GM12892 (cell line): ENCODE results near the gene PGAM1. TPM values are rescaled to one million over a fixed set of nuclear protein-coding genes. Genes with fewer than 3 reads are reported as not detected.

Source experiments
- DNase-seq: peaks from one replicate; pipeline ENCODE4 v3.0.0; 2011; ENCODE audit not compliant: insufficient read length
- FAIRE-seq: peaks from 2 replicates; lab custom pipeline; 2011; peaks lifted over from hg19 to GRCh38; lab: Jason Lieb, UNC
- POLR2A ChIP-seq: IDR thresholded peaks from 2 replicates; pipeline ENCODE4 v1.6.1; 2011; ENCODE audit warnings: low read depth, low read length, control low read depth
- POLR2AphosphoS5 ChIP-seq: IDR thresholded peaks from 2 replicates; pipeline ENCODE4 v1.6.1; 2011; ENCODE audit warnings: low read depth, low read length, control low read depth
- TAF1 ChIP-seq: IDR thresholded peaks from 2 replicates; pipeline ENCODE4 v1.6.1; 2011; ENCODE audit warnings: low read depth, mild to moderate bottlenecking, control low read depth, low read length, borderline replicate concordance
- polyA plus RNA-seq: library from polyadenylated mRNA; unstranded; fragments of >200 nt; gene quantifications from one replicate; pipeline ENCODE4 v1.2.1, GENCODE V29; 2012; ENCODE audit warnings: missing spikeins, inconsistent platforms; ENCODE audit not compliant: missing spikeins

PGAM1 gene
- polyA plus RNA-seq, result 1,051 TPM

DNA sequence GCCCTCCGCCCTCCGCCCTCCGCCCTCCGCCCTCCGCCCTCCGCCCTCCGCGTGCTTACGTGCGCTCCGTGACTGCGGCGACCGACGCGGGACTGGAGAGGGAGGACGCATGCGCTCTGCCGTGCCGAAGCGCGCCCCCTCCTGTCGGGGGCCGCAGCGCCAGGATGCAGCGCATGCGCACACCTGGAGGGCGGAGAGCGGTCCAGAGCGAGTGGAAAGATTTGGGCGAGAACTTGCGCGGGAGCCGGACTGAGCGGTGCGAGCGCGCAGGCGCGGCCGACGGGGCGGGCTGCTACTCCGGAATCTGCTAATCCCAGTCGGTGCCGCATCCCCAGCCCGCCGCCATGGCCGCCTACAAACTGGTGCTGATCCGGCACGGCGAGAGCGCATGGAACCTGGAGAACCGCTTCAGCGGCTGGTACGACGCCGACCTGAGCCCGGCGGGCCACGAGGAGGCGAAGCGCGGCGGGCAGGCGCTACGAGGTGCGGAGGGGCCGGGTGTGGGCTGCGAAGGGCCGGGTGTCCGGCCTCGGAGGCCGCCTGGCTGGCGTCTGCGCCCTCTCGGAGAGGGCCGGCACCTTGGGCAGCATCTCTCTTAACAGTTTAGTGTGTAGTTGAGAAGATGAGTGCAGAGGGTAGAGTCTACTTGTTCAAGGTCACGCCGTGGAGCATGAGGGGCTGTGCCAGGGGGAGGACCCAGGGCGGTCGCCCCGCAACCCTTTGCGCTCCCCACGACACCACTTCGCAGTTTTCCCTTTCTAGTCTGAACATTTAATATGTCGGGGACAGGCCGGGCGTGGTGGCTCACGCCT lies at the start of gene PGAM1:
PGAM1 (plus strand) TSS at position 228 of the 812 bp plus-strand sequence; CDS start at position 345, 117 bp downstream.
- peak; percentile 59 for TF ChIP-seq TAF1
- peak; percentile 68; the same call in 1 of the 2 replicates for TF ChIP-seq POLR2A
- peak; percentile 36 for TF ChIP-seq POLR2AphosphoS5
- FAIRE-seq, result peak; percentile 96
- peak; percentile 98 for DNase-seq

DNA sequence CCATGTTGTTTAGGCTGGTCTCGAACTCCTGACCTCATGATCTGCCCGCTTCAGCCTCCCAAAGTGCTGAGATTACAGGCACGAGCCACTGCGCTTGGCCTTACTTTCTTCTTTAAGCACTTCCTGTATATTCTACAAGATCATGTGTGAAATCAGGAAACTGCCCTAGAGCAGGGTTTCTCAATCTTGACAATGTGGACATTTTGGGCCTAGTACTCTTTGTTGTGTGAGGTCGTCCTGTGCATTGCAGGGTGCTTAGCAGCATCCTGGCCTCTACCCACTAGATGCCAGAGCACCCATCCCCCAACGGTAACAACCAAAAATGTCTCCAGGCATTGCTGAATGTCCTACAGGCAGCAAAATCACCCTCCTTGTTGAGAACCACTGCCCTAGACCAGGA lies 49.6 kb upstream of the PGAM1 start:
- FAIRE-seq, result no peak
- TF ChIP-seq TAF1 (no peak), POLR2AphosphoS5 (no peak), POLR2A (no peak)
- no peak for DNase-seq

DNA sequence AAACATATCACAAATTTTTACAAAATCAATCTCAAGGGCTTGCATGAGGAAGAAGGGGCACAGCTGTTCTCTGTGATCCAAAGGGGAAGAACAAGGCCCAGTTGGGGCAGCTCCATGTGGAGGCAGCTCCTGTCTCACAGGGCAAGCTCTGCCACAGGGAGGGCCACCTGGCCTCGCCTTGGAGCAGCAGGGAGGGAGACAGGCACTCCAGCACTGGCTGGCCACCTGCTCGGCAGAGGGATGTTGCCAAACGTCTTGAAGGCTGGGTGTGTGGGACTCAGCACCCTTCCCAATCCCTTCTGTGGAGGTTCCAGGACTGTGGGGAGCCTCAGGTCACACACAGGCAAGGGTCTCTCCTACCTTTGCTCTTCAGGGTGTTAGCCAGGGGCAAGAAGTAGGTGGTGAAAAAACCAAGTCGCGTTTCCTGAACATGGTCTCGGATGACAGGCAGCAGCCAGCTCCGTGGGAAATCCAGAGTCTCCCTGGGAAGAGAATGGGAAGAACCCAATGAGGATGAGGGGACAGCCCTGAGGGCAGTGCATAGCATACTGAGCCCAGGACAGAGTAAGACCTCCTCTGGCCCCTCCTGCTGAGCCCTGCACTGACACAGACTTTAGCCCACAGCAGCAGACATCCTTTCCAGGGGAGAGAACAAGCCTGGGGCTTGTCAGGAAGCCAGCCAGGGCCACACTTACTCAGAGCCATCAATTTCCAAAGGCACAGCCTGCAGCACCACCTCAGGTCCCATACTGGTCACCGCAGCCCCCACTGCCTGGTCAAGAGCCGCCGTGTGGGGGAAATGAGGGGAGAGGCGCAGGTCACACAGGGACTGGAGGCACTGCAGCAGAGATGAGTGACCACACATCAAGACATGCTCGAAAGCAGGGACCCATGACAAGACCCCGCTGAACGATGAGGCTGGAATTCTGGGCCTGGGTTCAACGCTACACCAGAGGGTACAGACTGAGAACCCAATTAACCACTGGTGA lies 46.8 kb upstream of the PGAM1 start:
- no peak for FAIRE-seq
- DNase-seq, result no peak
- TF ChIP-seq POLR2A (no peak), TAF1 (no peak), POLR2AphosphoS5 (no peak)

DNA sequence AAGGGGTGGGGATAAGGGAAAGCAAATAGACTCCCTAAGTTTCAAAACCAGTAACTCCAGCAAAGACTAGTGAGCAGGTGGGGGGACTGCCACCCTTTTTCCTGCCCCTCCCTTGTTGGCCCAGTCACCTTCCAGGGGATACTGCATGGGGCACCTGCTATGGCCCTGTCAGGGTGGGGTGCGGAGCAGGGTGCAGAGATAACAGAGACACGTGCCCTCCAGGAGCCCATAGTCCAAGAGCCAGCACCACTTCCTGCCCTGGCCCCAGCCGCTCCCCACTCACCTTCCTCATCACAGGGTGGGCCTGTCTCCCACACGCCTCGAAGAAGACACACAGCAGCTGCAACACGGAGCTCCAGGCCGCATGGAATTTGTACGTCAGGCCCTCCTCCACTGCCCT lies 45.5 kb upstream of the PGAM1 start:
- no peak for TF ChIP-seq POLR2A
- TF ChIP-seq POLR2AphosphoS5, result no peak
- no peak for TF ChIP-seq TAF1
- FAIRE-seq, result no peak
- no peak for DNase-seq

DNA sequence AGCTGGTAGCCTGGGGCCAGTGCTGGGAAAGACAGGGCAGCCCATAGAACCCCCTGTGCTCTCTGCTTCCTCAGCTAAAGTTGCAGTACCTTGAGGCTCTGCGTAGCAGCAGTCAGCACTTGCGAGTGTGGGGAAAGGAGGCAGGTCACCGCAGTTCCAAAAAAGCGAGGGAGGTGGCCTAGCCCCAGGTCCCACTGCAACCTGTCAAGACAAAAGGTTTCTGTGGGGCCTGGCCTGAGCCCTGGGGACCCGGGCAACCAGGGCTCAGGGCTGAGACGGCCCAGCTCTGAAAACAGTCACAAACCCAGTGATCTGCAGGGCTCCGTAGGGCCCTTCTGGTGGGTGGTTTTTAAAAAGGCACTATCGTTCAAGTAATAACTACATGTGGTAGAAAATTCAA lies 44.4 kb upstream of the PGAM1 start:
- FAIRE-seq, result no peak

DNA sequence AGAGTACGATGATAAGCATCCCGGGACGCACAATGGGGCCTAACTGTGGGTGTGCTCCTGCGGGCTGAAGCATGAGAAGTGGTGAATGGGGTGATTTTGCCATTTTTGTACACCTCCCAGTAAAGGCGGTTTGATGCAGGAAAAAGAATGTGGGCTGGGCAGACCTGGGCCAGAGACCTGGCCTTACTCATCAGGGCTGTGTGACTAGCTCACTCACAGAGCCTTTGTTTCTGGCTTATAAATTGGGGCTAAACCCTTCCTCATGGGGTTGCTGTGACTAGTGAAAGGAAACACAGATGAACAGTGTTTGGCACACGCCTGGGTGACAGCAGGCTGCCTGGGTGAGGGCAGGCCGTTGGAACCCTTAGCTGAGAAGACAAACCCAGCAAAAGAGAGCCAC lies 42.8 kb upstream of the PGAM1 start:
- FAIRE-seq (no peak), DNase-seq (no peak)
- TF ChIP-seq POLR2AphosphoS5 (no peak), POLR2A (no peak), TAF1 (no peak)

More for the DNA sequence above, 44.4 kb upstream of the PGAM1 start:
- TF ChIP-seq TAF1, result no peak
- TF ChIP-seq POLR2AphosphoS5, result no peak
- no peak for TF ChIP-seq POLR2A
- no peak for DNase-seq

DNA sequence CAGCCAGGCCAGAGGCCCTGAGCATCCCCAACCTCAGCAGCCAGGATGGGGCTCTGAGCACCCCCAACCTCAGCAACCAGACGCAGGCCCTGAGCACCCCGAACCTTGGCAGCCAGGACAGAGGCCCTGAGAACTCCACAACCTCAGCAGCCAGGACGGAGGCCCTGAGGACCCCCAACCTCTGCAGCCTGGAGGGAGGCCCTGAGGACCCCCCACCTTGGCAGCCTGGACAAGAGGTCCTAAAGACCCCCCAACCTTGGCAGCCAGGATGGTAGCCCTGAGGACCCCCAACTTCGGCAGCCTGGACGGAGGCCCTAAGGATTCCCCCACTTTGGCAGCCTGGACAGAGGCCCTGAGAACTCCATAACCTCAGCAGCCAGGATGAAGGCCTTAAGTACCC lies 41.8 kb upstream of the PGAM1 start:
- TF ChIP-seq POLR2A (no peak), TAF1 (no peak), POLR2AphosphoS5 (no peak)
- FAIRE-seq, result no peak

DNA sequence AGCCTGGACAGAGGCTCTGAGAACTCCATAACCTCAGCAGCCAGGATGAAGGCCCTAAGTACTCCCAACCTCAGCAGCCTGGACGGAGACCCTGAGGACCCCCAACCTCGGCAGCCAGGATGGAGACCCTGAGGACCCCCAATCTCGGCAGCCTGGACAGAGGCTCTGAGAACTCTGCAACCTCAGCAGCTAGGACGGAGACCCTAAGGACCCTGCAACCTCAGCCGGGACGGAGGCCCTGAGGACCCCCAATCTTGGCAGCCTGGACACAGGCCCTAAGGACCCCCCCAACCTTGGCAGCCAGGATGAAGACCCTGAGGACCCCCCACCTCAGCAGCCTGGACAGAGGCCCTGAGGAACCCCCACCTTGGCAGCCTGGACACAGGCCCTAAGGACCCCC lies 41.4 kb upstream of the PGAM1 start:
- FAIRE-seq (no peak), DNase-seq (no peak)
- TF ChIP-seq POLR2AphosphoS5 (no peak), POLR2A (no peak), TAF1 (no peak)

More for the DNA sequence above, 41.8 kb upstream of the PGAM1 start:
- no peak for DNase-seq

DNA sequence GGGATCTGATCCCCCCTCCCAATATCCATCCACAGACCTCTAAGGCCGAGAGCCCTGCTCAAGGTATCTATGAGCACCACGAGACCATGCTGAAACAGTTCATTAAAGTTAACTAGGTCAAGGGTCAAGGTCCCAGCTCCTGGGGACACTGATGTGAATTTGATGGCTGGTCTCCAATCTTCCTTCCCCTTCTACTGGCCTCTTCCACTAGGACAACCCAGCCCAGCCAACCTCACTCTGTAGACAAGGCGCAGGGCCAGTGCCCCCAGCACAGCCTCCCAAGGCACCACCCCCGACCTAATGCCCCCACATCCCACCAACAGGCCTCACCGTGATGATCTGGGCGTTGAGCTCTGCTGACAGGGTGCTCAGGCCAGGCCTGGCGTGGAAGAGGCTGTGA lies 40.4 kb upstream of the PGAM1 start:
- FAIRE-seq, result no peak
- TF ChIP-seq POLR2AphosphoS5 (no peak), POLR2A (no peak)
- no peak for DNase-seq

DNA sequence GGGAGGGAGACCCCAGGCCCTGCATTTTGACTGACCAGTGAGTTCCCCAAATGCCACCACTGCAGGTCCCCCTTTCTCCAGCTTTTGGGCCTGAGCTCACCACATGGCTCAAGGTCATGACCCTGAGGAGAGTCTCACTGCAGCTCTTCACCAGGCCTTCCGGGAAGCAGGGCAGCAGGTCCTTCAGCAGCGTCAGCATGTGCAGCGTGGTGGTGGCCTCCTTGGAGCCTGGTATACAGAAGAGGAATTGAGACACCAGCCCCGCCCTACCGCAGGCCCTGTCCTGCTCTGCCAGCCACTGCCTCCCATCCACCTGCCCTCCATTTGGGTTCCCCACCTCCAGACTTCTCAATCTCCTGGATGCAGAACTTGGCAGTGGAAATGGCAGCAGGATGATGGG lies 37.8 kb upstream of the PGAM1 start:
- DNase-seq (no peak), FAIRE-seq (no peak)
- TF ChIP-seq POLR2AphosphoS5 (no peak), TAF1 (no peak), POLR2A (no peak)

DNA sequence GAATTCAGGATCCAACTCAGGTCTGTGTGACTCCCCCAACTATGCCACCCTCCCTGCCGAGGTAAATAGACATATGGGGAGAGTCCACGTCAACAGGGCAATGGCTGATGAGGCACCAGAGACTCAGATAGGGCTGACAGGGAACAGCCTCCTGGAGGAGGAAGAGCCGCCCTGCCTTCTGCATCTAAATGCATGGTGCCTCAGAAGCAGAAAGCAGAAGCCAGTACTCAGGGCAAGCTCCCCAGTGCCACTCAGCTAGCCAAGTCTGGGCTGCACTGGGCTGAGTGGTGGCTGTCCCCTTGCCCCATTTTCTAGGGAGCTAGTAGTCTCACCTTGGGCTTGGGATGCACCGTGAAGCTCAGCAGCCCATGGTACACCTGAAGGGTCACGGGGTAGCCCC lies 35.9 kb upstream of the PGAM1 start:
- TF ChIP-seq POLR2AphosphoS5, result no peak
- no peak for TF ChIP-seq TAF1
- no peak for TF ChIP-seq POLR2A
- FAIRE-seq (no peak), DNase-seq (no peak)

DNA sequence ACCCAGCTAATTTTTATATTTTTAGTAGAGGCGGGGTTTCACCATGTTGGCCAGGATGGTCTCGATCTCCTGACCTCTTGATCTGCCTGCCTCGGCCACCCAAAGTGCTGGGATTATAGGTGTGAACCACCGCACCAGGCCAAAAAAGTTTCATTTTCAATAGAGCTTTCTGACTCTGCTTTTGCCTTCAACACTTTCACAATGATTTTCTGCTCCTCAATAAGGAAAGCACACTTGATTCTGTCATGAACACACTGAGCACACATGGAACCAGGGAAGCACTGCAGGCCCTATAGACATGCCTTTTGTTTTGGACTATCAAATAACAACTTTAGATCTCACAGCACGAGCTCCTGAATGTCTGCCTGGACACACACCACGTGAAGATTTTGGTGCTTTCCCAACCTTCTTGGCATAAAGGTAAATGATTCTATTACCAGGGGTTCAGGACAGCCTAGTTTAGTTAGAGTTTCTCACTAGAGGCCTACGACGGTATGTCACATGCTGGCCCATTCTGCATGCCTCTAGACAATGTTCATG lies 32.9 kb upstream of the PGAM1 start:
- TF ChIP-seq TAF1 (no peak), POLR2AphosphoS5 (no peak), POLR2A (no peak)
- FAIRE-seq (no peak), DNase-seq (no peak)
